Stomach (tissue), 9 donors: ENCODE measurements around the gene CCDC183. TPM values are rescaled to one million over a fixed set of nuclear protein-coding genes. Genes with fewer than 3 reads are reported as not detected.

Experiments used
- DNase-seq, 2 donors: peaks; one replicate each; pipeline versions ENCODE4 v3.0.0 to v3.0.0-alpha.2; 2013 to 2019
- H3K27ac ChIP-seq, 5 donors: fragments of 200-600 bp in 4 of 5; sonication (generic) in 4 of 5; one replicate each; pipeline ENCODE4 v1.5.1; 2013 to 2019; ENCODE audit warnings: mild to moderate bottlenecking in 1 of 5, moderate library complexity in 1 of 5
- H3K27me3 ChIP-seq, 3 donors: fragments of 200-600 bp; sonication (generic); one replicate each; pipeline ENCODE4 v1.5.1; 2017 to 2019; ENCODE audit warnings: mixed run types in 1 of 3
- H3K36me3 ChIP-seq, 4 donors: fragments of 200-600 bp; sonication (generic); 1 replicate in 3 of 4; 2 replicates in 1 of 4; pipeline ENCODE4 v1.5.1; 2016 to 2019
- H3K4me1 ChIP-seq, 4 donors: fragments of 200-600 bp; sonication (generic); one replicate each; pipeline ENCODE4 v1.5.1; 2016 to 2019
- H3K4me3 ChIP-seq, 4 donors: fragments of 200-600 bp; sonication (generic) in 3 of 4; one replicate each; pipeline ENCODE4 v1.5.1; 2016 to 2019; ENCODE audit warnings: mild to moderate bottlenecking in 1 of 4
- H3K9me3 ChIP-seq, 4 donors: fragments of 200-600 bp; sonication (generic); one replicate each; pipeline ENCODE4 v1.5.1; 2016 to 2019
- CTCF ChIP-seq, 7 experiments: fragments of 450-650 bp in 4 of 7; fragments of 200-600 bp in 3 of 7; sonication (generic) in 3 of 7; IDR thresholded peaks; one replicate each; pipeline ENCODE4 v1.5.1; 2016 to 2019; ENCODE audit warnings: antibody characterized with exemption in 7 of 7, control low read depth in 2 of 7, mild to moderate bottlenecking in 1 of 7
- EP300 ChIP-seq: sonication (generic); formaldehyde crosslinking; IDR thresholded peaks from one replicate; pipeline ENCODE4 v1.6.1; 2017; ENCODE audit warnings: antibody characterized with exemption
- POLR2A ChIP-seq, 4 donors: fragments of 450-650 bp; IDR thresholded peaks; one replicate each; pipeline ENCODE4 v1.6.1; 2016; ENCODE audit warnings: antibody characterized with exemption in 4 of 4, control low read depth in 2 of 4, mild to moderate bottlenecking in 1 of 4, moderate library complexity in 1 of 4
- POLR2AphosphoS5 ChIP-seq, 3 donors: sonication (generic); formaldehyde crosslinking; IDR thresholded peaks; one replicate each; pipeline ENCODE4 v1.6.1; 2016; ENCODE audit warnings: antibody characterized with exemption in 3 of 3
- WGBS, 5 donors: extraction: QIAGEN DNeasy Blood & Tissue Kit in 3 of 5; methylation state at CpG; one replicate each; pipeline versions ENCODE4 v1.1.5 to v1.1.7; 2013 to 2018; 5-methylcytosine and 5-hydroxymethylcytosine counted together
- intact Hi-C: fragments of 100-400 bp; cut with DNase I; formaldehyde crosslinking; loops from one replicate; pipeline ENCODE4 v1.15.1; 2023; ENCODE audit warnings: low total_unique reads
- polyA plus RNA-seq, 3 donors: library from polyadenylated mRNA; stranded (reverse); fragments of 200-250 nt; gene quantifications; one replicate each; pipeline ENCODE4 v1.2.3, GENCODE V29; 2013
- total RNA-seq, 5 donors: library from RNA; depleted of rRNA; stranded (reverse); fragments of >200 nt; gene quantifications; one replicate each; pipeline versions ENCODE4 v1.1.0 to v1.2.3, GENCODE V29; 2014 to 2016
- donor health status: healthy with polysubstance abuse.
- donor health status: Bipolar disorder and iron deficiency.
- donor health status: healthy.

Gene CCDC183
- total and polyA plus RNA-seq, 8 donors = 1.2 to 53.0 (median 4.7) TPM

GRCh38 chr9:136814725-136815421 is 18.7 kb downstream of the CCDC183 start:
- TF ChIP-seq EP300 = no peak
- TF ChIP-seq POLR2A (IDR thresholded peaks at IDR 0.05) = no peak
- no peak overlapping the region for H3K27ac ChIP-seq
- WGBS, 5 donors = 90 to 95% (median 94%) methylated on average over 13 of the region's 13 CpGs
- peaks cover 5 to 31% (median 17%) of the 10 kb centered on the region in 4 donors for H3K4me1 ChIP-seq
- DNase-seq = no peak
- no peaks in the 10 kb centered on the region for H3K27me3 ChIP-seq
- intact Hi-C loops = no loop called here
- no peaks in the 10 kb centered on the region for H3K9me3 ChIP-seq
- H3K36me3 ChIP-seq = peaks cover 11 to 57% (median 36%) of the 10 kb centered on the region in 4 donors
- no peak overlapping the region for H3K4me3 ChIP-seq

- Histone ChIP-seq H3K27me3 (no peaks in the 10 kb centered on the region), H3K4me3 (no peak overlapping the region), H3K27ac (no peak overlapping the region), H3K36me3 (peaks cover 11 to 56% (median 34%) of the 10 kb centered on the region in 4 donors), H3K9me3 (no peaks in the 10 kb centered on the region), H3K4me1 (peaks cover under 1 to 26% (median 12%) of the 10 kb centered on the region in 4 donors)
- WGBS, 5 donors = 0 to 45% (median 0%) methylated on average over 1 of the region's 1 CpG
- no peak for TF ChIP-seq POLR2A (IDR thresholded peaks at IDR 0.05)
- no peak for TF ChIP-seq EP300
- TF ChIP-seq POLR2AphosphoS5 (IDR thresholded peaks at IDR 0.05) = no peak
- TF ChIP-seq CTCF (IDR thresholded peaks at IDR 0.05) = no peak
- intact Hi-C loops = no loop called here
- no peak for DNase-seq
Observed at GRCh38 chr9:136815422-136815782, 19.3 kb downstream of the CCDC183 start.

- Histone ChIP-seq H3K27ac (peak overlapping the region in 1 of 5 donors; percentile 46), H3K4me1 (peaks cover 13 to 16% (median 14%) of the 10 kb centered on the region in 4 donors), H3K4me3 (peak overlapping the region; percentile 33 to 41 (median 36)), H3K9me3 (no peaks in the 10 kb centered on the region), H3K27me3 (no peaks in the 10 kb centered on the region), H3K36me3 (peaks cover 27 to 42% (median 39%) of the 10 kb centered on the region in 4 donors)
- intact Hi-C loops = no loop called here
- WGBS, 5 donors = 32 to 40% (median 35%) methylated on average over 33 to 83 of the region's 83 CpGs
- peak in 1 of 2 donors; percentile 70 for DNase-seq
- TF ChIP-seq EP300 = no peak
- TF ChIP-seq POLR2A (IDR thresholded peaks at IDR 0.05) = no peak
- TF ChIP-seq POLR2AphosphoS5 (IDR thresholded peaks at IDR 0.05) = no peak
- no peak for TF ChIP-seq CTCF (IDR thresholded peaks at IDR 0.05)
Observed at GRCh38 chr9:136820971-136821825, 25.1 kb downstream of the CCDC183 start.

- TF ChIP-seq POLR2A (IDR thresholded peaks at IDR 0.05) = no peak
- no peak for TF ChIP-seq POLR2AphosphoS5 (IDR thresholded peaks at IDR 0.05)
- TF ChIP-seq EP300 = no peak
- TF ChIP-seq CTCF (IDR thresholded peaks at IDR 0.05) = no peak
- DNase-seq = no peak
- WGBS, 5 donors = 74 to 82% (median 76%) methylated on average over 30 to 42 of the region's 42 CpGs
- Histone ChIP-seq H3K27ac (peak overlapping the region in 1 of 5 donors; percentile 46), H3K4me3 (peak overlapping the region; percentile 33 to 41 (median 36)), H3K36me3 (peaks cover 35 to 48% (median 45%) of the 10 kb centered on the region in 4 donors), H3K9me3 (no peaks in the 10 kb centered on the region), H3K27me3 (no peaks in the 10 kb centered on the region), H3K4me1 (peaks cover 13 to 16% (median 14%) of the 10 kb centered on the region in 4 donors)
- intact Hi-C loops = no loop called here
Observed at GRCh38 chr9:136821826-136822544, 25.8 kb downstream of the CCDC183 start.
